ENCODE measurements around the gene UNC119. TPM values are rescaled to one million over a fixed set of nuclear protein-coding genes. Genes with fewer than 3 reads are reported as not detected.
"Not testable (repeated sequence)": the region's sequence is repeated elsewhere in the genome, so short reads cannot be mapped to it uniquely, and the experiment has no call there.

UNC119 gene
- total RNA-seq, 8 experiments from 2014 or later, result 12.6 to 77.8 (median 39.2) TPM

- ATAC-seq (replicated peaks in 6 of 8); H3K4me3 ChIP-seq; in situ Hi-C loops (cut with MboI; ENCODE audit: low pct_unique_long_range_greater_than_20kb in 2 of 9, low sequenced_read_pairs in 9 of 9, unreplicated experiment in 9 of 9); H3K27ac ChIP-seq: not testable (repeated sequence)
- 73 to 100% (median 89%) methylated on average over 2 to 4 of the region's 4 CpGs; no CpG with 5 or more reads in 3 of the 10 experiments for WGBS, 10 experiments
- H3K4me1 ChIP-seq (replicated peaks in 1 of 2), result peaks cover 9 to 19% of the 10 kb centered on the region in 2 donors
These were observed 30.1 kb downstream of the UNC119 start for GRCh38 chr17:28522281-28522680.

DNA sequence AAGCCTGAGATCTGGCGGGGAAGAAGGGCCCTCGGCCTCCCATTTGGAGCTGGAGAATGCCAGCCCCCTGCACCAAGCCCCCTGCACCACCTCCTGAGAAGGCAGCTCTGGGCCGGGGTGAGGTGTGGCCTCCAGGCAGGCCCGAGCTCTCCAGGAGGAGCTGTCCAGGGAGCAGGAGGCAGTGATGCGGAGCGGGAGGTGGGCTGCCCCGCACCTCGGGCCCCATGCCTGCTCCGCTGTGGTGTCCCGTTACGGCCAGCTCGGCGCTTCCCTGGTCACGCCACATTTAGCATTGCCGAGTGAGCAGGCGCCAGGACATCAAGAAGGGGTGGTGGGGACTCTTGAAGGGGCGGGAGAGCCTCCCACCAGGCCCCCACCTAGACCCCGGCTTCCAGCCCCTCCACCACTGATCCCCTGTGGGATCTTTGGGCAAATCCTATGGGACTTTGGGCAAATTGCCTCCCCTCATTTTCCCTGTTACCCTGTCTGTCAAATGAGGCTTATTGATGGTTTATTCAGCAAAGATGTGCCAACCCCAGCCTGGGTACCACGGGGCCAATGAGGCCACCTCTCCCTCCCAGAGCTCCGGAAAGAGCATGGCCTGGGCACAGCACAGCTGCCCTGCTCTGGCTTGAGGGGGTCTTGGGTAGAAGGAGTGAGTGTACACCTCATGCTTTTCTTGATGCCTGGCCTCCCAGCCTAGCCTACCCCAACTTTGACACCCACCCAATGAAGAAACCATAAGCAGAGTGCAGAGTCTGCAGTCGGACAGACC lies 30.9 kb downstream of the UNC119 start:
- Histone ChIP-seq H3K4me1 (replicated peaks in 1 of 2) (peaks cover 8 to 18% of the 10 kb centered on the region in 2 donors), H3K4me3 (no peak overlapping the region), H3K27ac (no peak overlapping the region)
- in situ Hi-C loops (cut with MboI; ENCODE audit: low pct_unique_long_range_greater_than_20kb in 2 of 9, low sequenced_read_pairs in 9 of 9, unreplicated experiment in 9 of 9), result no loop called here
- ATAC-seq (replicated peaks in 6 of 8), result no peak
- WGBS, 10 experiments, result 43 to 80% (median 52%) methylated on average over 1 to 3 of the region's 21 CpGs; no CpG with 5 or more reads in 6 of the 10 experiments

DNA sequence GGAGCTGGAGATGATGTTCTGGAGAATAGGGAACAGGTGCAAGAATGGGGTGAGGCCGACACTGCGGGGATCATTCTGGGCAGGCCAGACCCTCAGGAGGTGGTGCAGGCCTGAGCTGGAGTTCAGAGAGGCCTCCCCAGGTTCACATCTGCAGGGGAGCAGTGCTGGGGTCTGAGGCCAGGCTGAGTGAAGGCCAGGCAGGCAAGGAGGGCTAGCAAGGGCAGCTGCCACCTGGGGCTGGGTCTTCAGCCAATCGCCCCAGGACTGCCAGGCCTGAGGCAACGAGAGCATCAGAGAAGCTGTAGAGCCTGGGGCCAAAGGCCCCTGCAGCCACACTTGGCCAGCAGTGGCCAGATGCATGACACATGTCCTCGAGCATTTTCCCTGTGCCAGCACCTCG lies 31.7 kb downstream of the UNC119 start:
- ATAC-seq (replicated peaks in 6 of 8), result no peak
- 81 to 82% methylated on average over 5 to 6 of the region's 6 CpGs; no CpG with 5 or more reads in 8 of the 10 experiments for WGBS, 10 experiments
- Histone ChIP-seq H3K4me1 (replicated peaks in 1 of 2) (peaks cover 4 to 13% of the 10 kb centered on the region in 2 donors), H3K4me3 (no peak overlapping the region), H3K27ac (no peak overlapping the region)
- in situ Hi-C loops (cut with MboI; ENCODE audit: low pct_unique_long_range_greater_than_20kb in 2 of 9, low sequenced_read_pairs in 9 of 9, unreplicated experiment in 9 of 9), result no loop called here

GRCh38 chr17:28519236-28519635 lies 33.2 kb downstream of the UNC119 start:
- Histone ChIP-seq H3K27ac (no peak overlapping the region), H3K4me3 (no peak overlapping the region), H3K4me1 (replicated peaks in 1 of 2) (no peaks in the 10 kb centered on the region)
- in situ Hi-C loops (cut with MboI; ENCODE audit: low pct_unique_long_range_greater_than_20kb in 2 of 9, low sequenced_read_pairs in 9 of 9, unreplicated experiment in 9 of 9), result no loop called here
- no peak for ATAC-seq (replicated peaks in 6 of 8)
- WGBS, 10 experiments, result 46 to 100% (median 72%) methylated on average over 1 to 3 of the region's 5 CpGs; no CpG with 5 or more reads in 6 of the 10 experiments

- WGBS, 10 experiments, result 50 to 76% (median 67%) methylated on average over 1 to 6 of the region's 7 CpGs; no CpG with 5 or more reads in 3 of the 10 experiments
- Histone ChIP-seq H3K27ac (no peak overlapping the region), H3K4me1 (replicated peaks in 1 of 2) (no peaks in the 10 kb centered on the region), H3K4me3 (no peak overlapping the region)
- in situ Hi-C loops (cut with MboI; ENCODE audit: low pct_unique_long_range_greater_than_20kb in 2 of 9, low sequenced_read_pairs in 9 of 9, unreplicated experiment in 9 of 9), result no loop called here
- ATAC-seq (replicated peaks in 6 of 8), result no peak
These were observed 33.8 kb downstream of the UNC119 start for GRCh38 chr17:28518578-28518977.

DNA sequence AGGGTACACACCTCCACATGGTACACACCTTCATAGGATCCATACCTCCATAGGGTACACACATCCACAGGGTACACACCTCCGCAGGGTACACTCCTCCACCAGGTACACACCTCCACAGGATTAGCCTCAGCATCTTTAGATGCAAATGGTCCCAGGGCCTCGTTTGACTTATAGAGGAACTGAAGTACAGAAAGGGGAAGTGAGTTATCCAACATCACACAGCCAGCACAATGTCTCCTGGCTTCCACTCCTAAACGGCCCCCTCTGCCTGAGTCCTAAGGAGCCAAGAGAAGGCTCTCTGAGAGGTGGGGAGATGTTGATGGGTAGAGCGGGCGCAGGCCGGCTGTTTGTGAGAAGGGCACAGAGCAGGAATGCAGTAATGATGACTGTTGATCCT lies 34.3 kb downstream of the UNC119 start:
- Histone ChIP-seq H3K27ac (no peak overlapping the region), H3K4me3 (no peak overlapping the region), H3K4me1 (replicated peaks in 1 of 2) (no peaks in the 10 kb centered on the region)
- in situ Hi-C loops (cut with MboI; ENCODE audit: low pct_unique_long_range_greater_than_20kb in 2 of 9, low sequenced_read_pairs in 9 of 9, unreplicated experiment in 9 of 9), result no loop called here
- no peak for ATAC-seq (replicated peaks in 6 of 8)
- WGBS, 10 experiments, result 40 to 100% (median 71%) methylated on average over 2 of the region's 6 CpGs; no CpG with 5 or more reads in 6 of the 10 experiments

- H3K4me1 ChIP-seq (replicated peaks in 1 of 2), result no peaks in the 10 kb centered on the region
- no peak overlapping the region for H3K27ac ChIP-seq
- in situ Hi-C loops (cut with MboI; ENCODE audit: low pct_unique_long_range_greater_than_20kb in 2 of 9, low sequenced_read_pairs in 9 of 9, unreplicated experiment in 9 of 9), result no loop called here
- WGBS, 10 experiments, result 70 to 100% (median 80%) methylated on average over 1 of the region's 1 CpG; no CpG with 5 or more reads in 6 of the 10 experiments
- ATAC-seq (replicated peaks in 6 of 8), result no peak
- H3K4me3 ChIP-seq, result no peak overlapping the region
These were observed 36.9 kb downstream of the UNC119 start for GRCh38 chr17:28515518-28515917.

- 10 to 80% (median 62%) methylated on average over 1 to 7 of the region's 16 CpGs; no CpG with 5 or more reads in 6 of the 10 experiments for WGBS, 10 experiments
- Histone ChIP-seq H3K4me1 (replicated peaks in 1 of 2) (no peaks in the 10 kb centered on the region), H3K27ac (no peak overlapping the region), H3K4me3 (no peak overlapping the region)
- in situ Hi-C loops (cut with MboI; ENCODE audit: low pct_unique_long_range_greater_than_20kb in 2 of 9, low sequenced_read_pairs in 9 of 9, unreplicated experiment in 9 of 9), result no loop called here
- peak in 3 of 8 experiments; percentile 82 to 89 (median 84) for ATAC-seq (replicated peaks in 6 of 8)
These were observed 37.8 kb downstream of the UNC119 start for GRCh38 chr17:28514561-28515002.

- WGBS, 10 experiments, result 14 to 53% (median 46%) methylated on average over 1 to 5 of the region's 7 CpGs; no CpG with 5 or more reads in 6 of the 10 experiments
- H3K27ac ChIP-seq, result no peak overlapping the region
- H3K4me3 ChIP-seq, result no peak overlapping the region
- H3K4me1 ChIP-seq (replicated peaks in 1 of 2), result no peaks in the 10 kb centered on the region
- ATAC-seq (replicated peaks in 6 of 8), result peak in 1 of 8 experiments; percentile 9
- in situ Hi-C loops (cut with MboI; ENCODE audit: low pct_unique_long_range_greater_than_20kb in 2 of 9, low sequenced_read_pairs in 9 of 9, unreplicated experiment in 9 of 9), result no loop called here
These were observed 38.9 kb downstream of the UNC119 start for GRCh38 chr17:28513476-28513875.

GRCh38 chr17:28511858-28512461 lies 40.5 kb downstream of the UNC119 start:
- in situ Hi-C loops (cut with MboI; ENCODE audit: low pct_unique_long_range_greater_than_20kb in 2 of 9, low sequenced_read_pairs in 9 of 9, unreplicated experiment in 9 of 9), result no loop called here
- H3K27ac ChIP-seq, result no peak overlapping the region
- H3K4me3 ChIP-seq, result no peak overlapping the region
- no peaks in the 10 kb centered on the region for H3K4me1 ChIP-seq (replicated peaks in 1 of 2)
- ATAC-seq (replicated peaks in 6 of 8), result no peak
- 68 to 83% methylated on average over 1 to 3 of the region's 3 CpGs; no CpG with 5 or more reads in 8 of the 10 experiments for WGBS, 10 experiments

DNA sequence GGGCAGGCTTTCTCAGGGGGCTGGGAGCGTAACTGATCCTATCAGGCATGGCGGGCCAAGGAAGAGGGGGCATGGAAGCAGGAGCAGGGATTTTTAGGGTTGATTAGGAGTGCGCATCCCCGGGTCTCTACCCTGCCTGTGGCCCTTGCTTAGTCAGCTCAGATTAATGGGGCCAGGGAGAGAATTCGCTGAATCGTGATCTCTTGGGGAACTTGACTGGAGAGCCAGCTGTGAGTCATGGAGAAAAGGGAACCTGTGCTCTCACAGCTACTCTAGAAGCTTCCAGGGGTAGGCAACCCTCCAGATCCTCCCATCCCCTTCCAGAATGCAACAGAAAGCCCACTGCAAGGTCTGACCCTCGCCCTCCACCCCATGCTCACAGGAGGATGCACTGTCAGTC lies 42.6 kb downstream of the UNC119 start:
- Histone ChIP-seq H3K4me3 (no peak overlapping the region), H3K4me1 (replicated peaks in 1 of 2) (no peaks in the 10 kb centered on the region), H3K27ac (no peak overlapping the region)
- in situ Hi-C loops (cut with MboI; ENCODE audit: low pct_unique_long_range_greater_than_20kb in 2 of 9, low sequenced_read_pairs in 9 of 9, unreplicated experiment in 9 of 9), result no loop called here
- ATAC-seq (replicated peaks in 6 of 8), result peak in 1 of 8 experiments; percentile 34
- WGBS, 10 experiments, result 17 to 64% (median 31%) methylated on average over 1 to 4 of the region's 7 CpGs; no CpG with 5 or more reads in 6 of the 10 experiments

- no peak overlapping the region for H3K4me3 ChIP-seq
- ATAC-seq (replicated peaks in 6 of 8), result peak in 2 of 8 experiments; percentile 14 to 39
- in situ Hi-C loops (cut with MboI; ENCODE audit: low pct_unique_long_range_greater_than_20kb in 2 of 9, low sequenced_read_pairs in 9 of 9, unreplicated experiment in 9 of 9), result no loop called here
- no peaks in the 10 kb centered on the region for H3K4me1 ChIP-seq (replicated peaks in 1 of 2)
- H3K27ac ChIP-seq, result no peak overlapping the region
- WGBS, 10 experiments, result 17 to 100% (median 75%) methylated on average over 1 to 8 of the region's 11 CpGs; no CpG with 5 or more reads in 2 of the 10 experiments
These were observed 44.2 kb downstream of the UNC119 start for GRCh38 chr17:28508211-28508724.

- peak in 3 of 8 experiments; percentile 67 to 85 (median 75) for ATAC-seq (replicated peaks in 6 of 8)
- in situ Hi-C loops (cut with MboI; ENCODE audit: low pct_unique_long_range_greater_than_20kb in 2 of 9, low sequenced_read_pairs in 9 of 9, unreplicated experiment in 9 of 9), result no loop called here
- no peak overlapping the region for H3K27ac ChIP-seq
- 40 to 100% (median 79%) methylated on average over 1 to 6 of the region's 24 CpGs; no CpG with 5 or more reads in 4 of the 10 experiments for WGBS, 10 experiments
- H3K4me1 ChIP-seq (replicated peaks in 1 of 2), result no peaks in the 10 kb centered on the region
- H3K4me3 ChIP-seq, result no peak overlapping the region
These were observed 44.7 kb downstream of the UNC119 start for GRCh38 chr17:28507567-28508203.
